Measurements from ENCODE around the gene PRDM15. TPM values are rescaled to one million over a fixed set of nuclear protein-coding genes. Genes with fewer than 3 reads are reported as not detected.

PRDM15 gene
- total RNA-seq, 1 donor from 2014 or later, result 16.2 TPM

DNA sequence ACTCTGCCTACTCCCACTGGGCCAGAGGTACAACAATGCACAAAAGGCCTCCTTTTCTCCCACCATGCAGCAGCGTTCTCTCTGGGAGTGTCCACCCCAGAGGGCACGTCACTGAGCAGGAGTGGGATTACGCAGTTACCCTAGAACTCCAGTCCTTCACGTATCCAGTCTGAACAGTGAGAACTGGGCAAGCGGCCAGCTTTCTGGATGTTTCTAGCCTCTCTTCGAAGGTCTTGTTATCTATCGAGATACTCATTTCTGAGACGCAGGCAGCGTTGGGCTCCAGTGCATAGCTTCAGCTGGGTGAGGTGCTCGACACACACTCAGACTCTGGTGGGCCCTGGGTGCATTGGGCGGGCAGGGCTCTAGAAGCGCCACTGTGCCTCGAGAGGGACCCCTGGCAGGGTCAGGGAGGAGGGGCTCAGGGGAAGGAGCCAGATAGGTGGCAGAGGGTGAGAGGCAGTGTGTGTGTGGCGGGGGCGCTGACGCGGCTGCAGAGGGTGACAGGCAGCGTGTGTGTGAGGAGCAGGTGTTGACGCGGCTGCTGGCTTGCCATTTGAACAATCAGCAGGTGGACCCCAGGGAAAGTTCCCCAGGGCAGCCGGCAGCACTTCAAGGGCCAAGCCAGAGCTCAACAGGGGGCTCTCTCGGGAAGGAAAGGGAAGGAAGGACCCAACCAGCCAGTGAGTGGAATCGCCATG, 27.9 kb downstream of the PRDM15 start:
- peaks cover 14% of the 10 kb centered on the region for H3K36me3 Mint-ChIP-seq (ENCODE audit: insufficient read depth)
- H3K4me3 Mint-ChIP-seq (ENCODE audit: low read depth), result no peak overlapping the region
- DNase-seq (ENCODE audit: low spot score, unreplicated experiment), result no peak
- H3K27me3 Mint-ChIP-seq, result no peaks in the 10 kb centered on the region
- peaks cover 3% of the 10 kb centered on the region for H3K9me3 Mint-ChIP-seq (ENCODE audit: low read depth)
- H3K4me1 Mint-ChIP-seq (ENCODE audit: low read depth), result peaks cover 2% of the 10 kb centered on the region
- H3K27ac Mint-ChIP-seq, result peak overlapping the region; percentile 52
- TF ChIP-seq, protein P1, sequence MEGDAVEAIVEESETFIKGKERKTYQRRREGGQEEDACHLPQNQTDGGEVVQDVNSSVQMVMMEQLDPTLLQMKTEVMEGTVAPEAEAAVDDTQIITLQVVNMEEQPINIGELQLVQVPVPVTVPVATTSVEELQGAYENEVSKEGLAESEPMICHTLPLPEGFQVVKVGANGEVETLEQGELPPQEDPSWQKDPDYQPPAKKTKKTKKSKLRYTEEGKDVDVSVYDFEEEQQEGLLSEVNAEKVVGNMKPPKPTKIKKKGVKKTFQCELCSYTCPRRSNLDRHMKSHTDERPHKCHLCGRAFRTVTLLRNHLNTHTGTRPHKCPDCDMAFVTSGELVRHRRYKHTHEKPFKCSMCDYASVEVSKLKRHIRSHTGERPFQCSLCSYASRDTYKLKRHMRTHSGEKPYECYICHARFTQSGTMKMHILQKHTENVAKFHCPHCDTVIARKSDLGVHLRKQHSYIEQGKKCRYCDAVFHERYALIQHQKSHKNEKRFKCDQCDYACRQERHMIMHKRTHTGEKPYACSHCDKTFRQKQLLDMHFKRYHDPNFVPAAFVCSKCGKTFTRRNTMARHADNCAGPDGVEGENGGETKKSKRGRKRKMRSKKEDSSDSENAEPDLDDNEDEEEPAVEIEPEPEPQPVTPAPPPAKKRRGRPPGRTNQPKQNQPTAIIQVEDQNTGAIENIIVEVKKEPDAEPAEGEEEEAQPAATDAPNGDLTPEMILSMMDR (IDR thresholded peaks at IDR 0.05; ENCODE audit: unreplicated experiment), result no peak

DNA sequence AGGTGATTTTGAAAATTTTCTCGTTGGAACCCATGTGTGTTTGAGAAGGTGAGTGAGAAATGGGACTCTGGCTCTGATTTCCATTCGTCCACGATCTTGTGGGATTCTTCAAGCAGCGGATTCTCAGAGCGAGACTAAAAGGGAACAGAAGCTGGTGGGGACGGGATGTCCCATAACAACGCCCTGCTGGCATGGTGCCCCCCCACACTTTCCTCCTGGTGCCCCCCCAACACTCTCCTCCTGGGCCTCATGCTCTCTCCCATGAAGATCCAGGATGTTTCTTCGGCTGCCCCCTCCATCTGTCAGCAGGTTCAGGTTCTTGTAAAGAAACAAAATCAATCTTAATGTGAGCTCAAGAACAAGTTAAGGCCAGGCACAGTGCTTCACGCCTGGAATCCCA, 29.1 kb downstream of the PRDM15 start:
- no peak for DNase-seq (ENCODE audit: low spot score, unreplicated experiment)
- Mint-ChIP-seq H3K36me3 (ENCODE audit: insufficient read depth) (peaks cover 15% of the 10 kb centered on the region), H3K27me3 (no peaks in the 10 kb centered on the region), H3K27ac (no peak overlapping the region), H3K9me3 (ENCODE audit: low read depth) (peaks cover 3% of the 10 kb centered on the region), H3K4me3 (ENCODE audit: low read depth) (no peak overlapping the region), H3K4me1 (ENCODE audit: low read depth) (peaks cover 2% of the 10 kb centered on the region)
- TF ChIP-seq, protein P1 (IDR thresholded peaks at IDR 0.05; ENCODE audit: unreplicated experiment), result no peak

DNA sequence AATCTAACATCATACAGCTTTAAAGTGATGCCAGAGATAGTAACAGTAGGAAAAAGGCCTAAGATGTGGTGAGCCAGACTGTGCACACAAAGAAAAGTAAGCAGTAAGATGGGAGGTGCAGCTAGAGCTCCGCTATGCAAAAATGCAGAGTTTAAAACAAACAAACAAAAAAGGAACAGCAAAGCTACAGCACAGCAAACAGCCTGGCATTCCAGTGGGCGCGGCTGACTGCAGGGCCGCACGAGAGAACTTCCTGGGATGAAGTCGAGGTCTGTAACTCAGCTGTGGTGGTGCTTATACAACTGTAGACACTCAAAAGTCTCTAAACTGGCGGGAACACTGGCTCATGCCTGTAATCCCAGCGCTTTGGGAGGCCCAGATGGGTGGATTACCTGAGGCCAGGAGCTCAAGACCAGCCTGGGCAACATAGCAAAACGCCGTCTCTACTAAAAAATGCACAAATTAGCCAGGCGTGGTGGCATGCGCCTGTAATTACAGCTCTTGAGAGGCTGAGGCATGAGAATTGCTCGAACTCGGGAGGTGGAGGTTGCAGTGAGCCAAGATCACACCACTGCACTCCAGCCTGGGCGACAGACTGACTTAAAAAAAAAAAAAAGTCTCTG, 30.1 kb downstream of the PRDM15 start:
- H3K27ac Mint-ChIP-seq, result no peak overlapping the region
- DNase-seq (ENCODE audit: low spot score, unreplicated experiment), result no peak

DNA sequence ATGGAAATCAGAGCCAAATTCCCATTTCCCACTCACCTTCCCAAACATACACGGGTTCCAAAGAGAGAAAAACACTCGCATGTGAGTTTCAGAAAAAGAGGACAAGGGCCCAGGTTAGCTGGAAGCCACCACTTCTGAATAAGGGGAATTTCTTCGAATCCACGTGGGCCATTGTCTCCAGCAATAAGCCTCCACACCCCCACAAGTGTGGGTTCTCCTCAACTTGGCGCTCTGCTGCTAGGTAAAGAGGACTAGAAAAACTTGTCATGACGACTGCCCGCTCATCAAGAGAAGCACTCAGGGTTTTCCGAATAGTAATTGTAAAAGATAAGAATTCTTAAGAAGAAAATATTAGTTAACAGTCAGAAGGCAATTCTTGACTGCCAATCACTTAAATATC, 30.6 kb downstream of the PRDM15 start:
- Mint-ChIP-seq H3K27ac (no peak overlapping the region), H3K27me3 (no peaks in the 10 kb centered on the region), H3K4me3 (ENCODE audit: low read depth) (no peak overlapping the region), H3K36me3 (ENCODE audit: insufficient read depth) (peaks cover 10% of the 10 kb centered on the region), H3K4me1 (ENCODE audit: low read depth) (peaks cover 2% of the 10 kb centered on the region), H3K9me3 (ENCODE audit: low read depth) (peaks cover 3% of the 10 kb centered on the region)
- TF ChIP-seq, protein P1 (IDR thresholded peaks at IDR 0.05; ENCODE audit: unreplicated experiment), result no peak
- DNase-seq (ENCODE audit: low spot score, unreplicated experiment), result no peak

More for the DNA sequence above, 30.1 kb downstream of the PRDM15 start:
- Mint-ChIP-seq H3K9me3 (ENCODE audit: low read depth) (peaks cover 3% of the 10 kb centered on the region), H3K4me1 (ENCODE audit: low read depth) (peaks cover 2% of the 10 kb centered on the region), H3K27me3 (no peaks in the 10 kb centered on the region), H3K4me3 (ENCODE audit: low read depth) (no peak overlapping the region), H3K36me3 (ENCODE audit: insufficient read depth) (peaks cover 10% of the 10 kb centered on the region)
- TF ChIP-seq, protein P1 (IDR thresholded peaks at IDR 0.05; ENCODE audit: unreplicated experiment), result no peak

DNA sequence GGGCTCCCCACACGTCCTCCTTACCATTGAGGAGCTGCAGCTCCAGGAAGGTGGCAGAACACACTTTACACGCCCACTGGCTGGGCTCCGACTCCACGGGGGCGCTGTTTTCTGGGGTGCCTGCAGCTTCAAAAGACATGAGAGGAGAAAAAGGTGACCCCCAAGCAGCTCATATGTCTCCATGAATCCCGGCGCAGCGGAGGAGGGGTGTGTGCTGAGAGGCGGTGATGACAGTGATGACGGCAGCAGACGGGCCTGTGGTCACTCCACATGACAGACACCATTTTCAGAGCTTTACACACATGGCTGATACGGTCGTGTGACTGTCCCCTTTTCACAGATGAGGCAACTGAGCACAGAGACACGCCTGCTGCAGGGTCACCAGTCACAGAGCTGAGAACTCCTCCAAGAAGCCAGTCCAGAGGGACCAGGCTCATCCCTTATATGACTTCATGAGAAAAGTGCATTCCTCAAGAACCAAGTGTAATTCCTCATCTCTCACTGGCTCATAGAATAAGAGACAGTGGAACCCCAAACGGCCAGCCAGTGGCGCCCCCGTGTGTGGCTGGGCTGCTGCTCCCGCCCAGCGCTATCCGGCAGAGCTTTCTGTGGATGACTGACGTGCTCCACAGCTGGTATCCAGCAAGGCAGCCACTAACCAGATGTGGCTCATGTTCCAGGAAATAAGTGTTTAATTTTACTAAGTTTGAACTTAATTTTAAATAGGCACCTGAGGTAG, 31.9 kb downstream of the PRDM15 start:
- Mint-ChIP-seq H3K9me3 (ENCODE audit: low read depth) (peaks cover 3% of the 10 kb centered on the region), H3K27ac (peak overlapping the region; percentile 33), H3K4me3 (ENCODE audit: low read depth) (no peak overlapping the region), H3K36me3 (ENCODE audit: insufficient read depth) (peaks cover 16% of the 10 kb centered on the region), H3K27me3 (no peaks in the 10 kb centered on the region), H3K4me1 (ENCODE audit: low read depth) (peaks cover 2% of the 10 kb centered on the region)
- TF ChIP-seq, protein P1 (IDR thresholded peaks at IDR 0.05; ENCODE audit: unreplicated experiment), result no peak
- no peak for DNase-seq (ENCODE audit: low spot score, unreplicated experiment)

Data from progenitor cell of endocrine pancreas (in vitro differentiated cells).